ENCODE data around the gene STAMBPL1.
"Not testable (repeated sequence)": the region's sequence is repeated elsewhere in the genome, so short reads cannot be mapped to it uniquely, and the experiment has no call there.

STAMBPL1 gene

DNA sequence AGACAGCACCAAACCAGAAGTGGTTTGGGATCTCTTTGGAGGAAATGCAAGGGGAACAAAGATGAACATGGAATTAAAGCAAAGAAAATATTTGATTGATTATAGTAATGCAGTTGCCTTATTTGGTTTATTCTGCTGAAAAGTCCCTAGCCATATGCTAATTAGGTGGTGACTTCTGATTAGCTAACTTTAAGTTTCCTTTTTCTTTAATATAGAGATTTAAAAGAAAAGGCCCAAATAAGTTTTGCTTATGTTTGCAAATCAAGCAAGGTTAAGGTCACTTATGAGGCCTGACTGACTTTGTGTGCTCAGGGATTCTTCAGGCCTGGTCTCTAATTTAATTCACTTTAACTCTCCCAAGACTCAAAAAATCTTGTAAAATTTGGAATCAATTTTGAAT lies 22.2 kb upstream of the STAMBPL1 start:
- DNase-seq (ENCODE audit: low read depth) = no peak

DNA sequence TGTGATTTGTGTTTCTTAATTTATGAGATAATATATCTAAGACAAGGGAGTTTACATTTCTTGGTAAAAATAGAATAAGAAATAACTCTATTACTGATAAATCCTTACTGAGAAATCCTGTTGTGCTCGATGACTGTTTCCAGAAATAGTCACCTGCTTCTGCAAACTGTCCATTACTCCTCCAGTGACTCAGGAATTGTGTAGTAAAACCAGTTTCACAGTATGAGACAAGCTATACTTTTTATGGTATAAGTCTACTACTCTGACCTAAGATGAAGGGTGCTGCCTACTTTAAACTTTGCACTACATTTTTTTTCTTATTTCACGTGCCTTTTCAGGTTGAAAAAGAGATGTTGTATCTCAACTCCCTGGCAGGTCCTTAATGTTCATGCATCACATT lies 21.6 kb upstream of the STAMBPL1 start:
- DNase-seq (ENCODE audit: low read depth) = no peak

- no peak for DNase-seq (ENCODE audit: low read depth)
These were observed 19.0 kb upstream of the STAMBPL1 start for GRCh38 chr10:88861036-88861435.

- DNase-seq (ENCODE audit: low read depth) = no peak
These were observed 14.7 kb upstream of the STAMBPL1 start for GRCh38 chr10:88865281-88865876.

GRCh38 chr10:88866454-88866853 lies 13.6 kb upstream of the STAMBPL1 start:
- DNase-seq (ENCODE audit: low read depth) = no peak

DNA sequence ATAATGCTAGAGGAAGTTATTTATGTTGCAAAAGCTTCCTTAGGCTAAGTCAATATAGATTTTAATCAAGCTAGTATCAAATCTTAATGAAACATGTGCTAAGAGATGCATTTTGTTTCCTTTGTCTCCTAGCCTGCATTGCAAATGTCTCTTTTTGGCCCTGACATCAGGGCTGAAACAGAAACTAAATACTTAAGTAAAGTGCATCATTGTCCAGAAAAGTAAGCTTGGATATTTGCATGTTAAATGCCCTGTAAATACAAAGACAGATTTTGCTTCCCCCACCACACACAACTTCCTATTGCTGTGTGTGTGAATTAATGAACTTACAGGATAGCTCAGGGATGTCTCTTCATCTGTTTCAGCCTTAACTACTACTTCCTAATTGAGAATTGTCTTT lies 10.0 kb upstream of the STAMBPL1 start:
- DNase-seq (ENCODE audit: low read depth) = no peak

DNA sequence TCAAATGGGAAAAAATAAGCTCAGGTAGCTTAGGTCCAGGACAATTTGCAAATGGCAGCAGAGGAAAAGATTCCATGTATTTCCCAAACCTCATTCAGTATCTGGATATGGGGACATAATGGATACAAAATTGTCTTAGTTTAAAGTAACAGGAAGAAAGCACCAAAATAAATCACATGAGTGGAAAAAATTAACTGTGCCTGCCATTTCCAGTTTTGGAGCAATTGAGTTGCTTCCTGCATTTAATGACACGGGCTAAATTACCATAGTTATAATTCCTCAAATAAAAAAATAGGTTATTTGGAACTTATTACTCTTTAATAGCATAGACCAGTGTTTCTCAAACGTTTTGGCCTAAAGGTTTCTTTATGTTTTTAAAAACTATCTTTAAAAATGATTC lies 6.3 kb upstream of the STAMBPL1 start:
- no peak for DNase-seq (ENCODE audit: low read depth)

DNA sequence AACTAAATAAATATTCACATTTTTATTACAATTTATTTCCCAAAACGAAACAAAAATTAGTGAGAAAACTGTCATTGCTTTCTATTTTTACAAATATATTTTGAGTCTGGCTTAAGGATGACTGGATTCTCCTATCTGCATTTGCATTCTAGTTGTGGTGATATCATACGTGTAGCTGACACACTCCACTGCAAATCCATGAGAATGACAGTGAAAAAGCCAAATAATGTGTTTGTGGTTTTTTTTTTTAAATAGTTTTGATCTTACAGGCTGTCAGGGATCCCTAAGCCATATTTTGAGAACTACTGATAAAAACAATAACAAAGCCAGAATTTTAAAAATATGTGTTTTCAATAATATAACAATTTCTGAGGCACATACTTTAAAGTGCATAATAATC lies 5.8 kb upstream of the STAMBPL1 start:
- DNase-seq (ENCODE audit: low read depth) = no peak

- no peak for DNase-seq (ENCODE audit: low read depth)
These were observed 5.0 kb upstream of the STAMBPL1 start for GRCh38 chr10:88875081-88875480.

GRCh38 chr10:88877298-88877697 lies 2.7 kb upstream of the STAMBPL1 start:
- DNase-seq (ENCODE audit: low read depth) = no peak

GRCh38 chr10:88880282-88881076 lies 434 bp downstream of the STAMBPL1 start:
- DNase-seq (ENCODE audit: low read depth) = no peak

DNA sequence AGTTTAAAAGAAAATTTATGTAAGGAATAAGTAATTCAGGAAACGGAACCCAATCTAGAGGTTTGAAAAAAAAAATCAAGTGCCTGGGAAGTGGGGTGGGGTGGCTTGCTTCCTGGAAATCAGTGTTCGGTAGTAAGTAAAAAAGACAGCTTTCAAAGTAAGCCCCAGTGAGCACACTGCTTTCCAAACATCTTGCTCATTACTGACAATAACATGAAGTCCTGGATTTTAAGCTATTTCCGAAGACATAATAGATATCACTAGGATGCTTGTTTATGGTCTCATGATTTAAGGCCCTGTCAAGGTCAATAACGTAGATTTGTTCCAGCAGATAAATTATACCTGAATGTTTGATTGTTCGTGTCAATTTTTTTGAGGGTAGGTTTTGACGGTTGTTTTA lies 1.3 kb downstream of the STAMBPL1 start:
- DNase-seq (ENCODE audit: low read depth) = no peak

- no peak for DNase-seq (ENCODE audit: low read depth)
These were observed 2.0 kb downstream of the STAMBPL1 start for GRCh38 chr10:88881922-88882645.

DNA sequence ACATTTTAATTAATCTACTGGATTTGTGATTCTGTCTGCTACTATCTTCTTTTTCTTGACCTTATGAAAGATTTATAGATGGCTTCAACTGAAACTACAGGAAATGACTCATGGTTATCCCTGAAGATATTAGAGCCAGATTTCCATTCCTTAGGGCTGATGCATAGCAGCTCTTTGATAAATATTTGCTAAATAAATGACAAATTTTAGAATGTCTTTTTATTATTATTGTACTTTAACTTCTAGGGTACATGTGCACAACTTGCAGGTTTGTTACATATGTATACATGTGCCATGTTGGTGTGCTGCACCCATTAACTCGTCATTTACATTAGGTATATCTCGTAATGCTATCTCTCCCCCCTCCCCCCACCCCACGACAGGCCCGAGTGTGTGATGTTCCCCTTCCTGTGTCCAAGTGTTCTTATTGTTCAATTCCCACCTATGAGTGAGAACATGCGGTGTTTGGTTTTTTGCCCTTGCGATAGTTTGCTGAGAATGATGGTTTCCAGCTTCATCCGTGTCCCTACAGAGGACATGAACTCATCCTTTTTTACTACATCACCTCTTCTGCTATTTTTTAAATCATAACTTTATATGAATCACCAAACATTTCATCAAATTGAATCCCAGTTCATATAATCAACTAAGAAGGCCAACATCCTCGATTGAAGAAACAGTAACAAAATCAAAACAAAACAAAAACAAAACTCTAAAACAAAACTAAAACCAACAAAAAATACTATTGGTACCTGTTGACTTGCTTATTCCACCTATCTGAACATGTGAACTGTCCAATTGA lies 2.8 kb downstream of the STAMBPL1 start:
- not testable (repeated sequence) for DNase-seq (ENCODE audit: low read depth)

DNA sequence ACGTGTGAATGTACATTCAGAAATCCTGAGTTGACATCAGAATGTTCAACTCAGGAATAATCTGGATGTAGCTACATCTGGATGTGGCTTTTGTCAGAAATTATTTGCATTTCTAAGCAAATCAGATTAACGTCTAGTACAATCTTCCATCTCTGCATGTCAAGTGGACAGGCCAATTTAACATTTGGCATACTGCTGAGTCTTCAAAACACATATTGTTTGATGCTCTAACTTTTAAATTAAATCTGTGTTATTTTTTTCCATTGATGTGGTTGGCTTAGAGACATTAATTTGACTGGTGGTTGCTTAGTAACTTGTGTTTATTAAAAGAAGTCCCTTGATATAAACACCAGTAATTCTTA lies 3.4 kb downstream of the STAMBPL1 start:
- no peak for DNase-seq (ENCODE audit: low read depth)

GRCh38 chr10:88886557-88886956 lies 6.5 kb downstream of the STAMBPL1 start:
- no peak for DNase-seq (ENCODE audit: low read depth)

- no peak for DNase-seq (ENCODE audit: low read depth)
These were observed 8.9 kb downstream of the STAMBPL1 start for GRCh38 chr10:88888810-88889445.

GRCh38 chr10:88889559-88890337 lies 9.7 kb downstream of the STAMBPL1 start:
- no peak for DNase-seq (ENCODE audit: low read depth)

DNA sequence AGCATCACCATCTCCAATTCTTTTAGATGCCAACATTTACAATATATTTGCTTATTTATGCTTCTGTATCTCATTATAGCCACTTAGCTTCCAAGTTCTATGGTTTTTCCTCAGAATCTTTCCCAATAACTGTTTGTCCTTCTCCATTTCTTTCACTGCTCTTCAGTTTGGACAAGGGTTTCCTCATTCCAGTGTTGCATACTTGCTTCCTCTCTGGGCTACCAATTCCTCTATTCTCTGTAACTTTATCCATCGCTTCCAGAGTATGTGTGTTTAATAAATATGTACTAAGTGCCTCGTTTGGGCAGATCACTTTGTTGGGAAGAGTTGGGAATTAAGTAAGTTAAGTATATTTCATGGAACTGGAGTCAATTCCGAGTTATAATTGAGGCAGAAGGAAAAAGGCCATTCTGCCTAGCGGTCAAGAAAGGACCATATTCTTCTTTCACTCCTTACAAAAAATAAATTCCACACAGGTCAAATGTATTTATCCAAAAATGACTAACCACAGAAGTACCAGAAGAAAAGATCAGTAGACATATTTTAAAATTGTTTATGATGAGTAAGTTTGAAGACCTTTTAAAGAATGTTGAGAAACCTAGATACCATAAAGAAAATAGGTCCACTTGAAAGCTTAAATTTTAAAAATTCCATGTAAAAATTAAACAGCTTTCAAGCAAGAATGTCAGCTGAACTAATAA lies 10.8 kb downstream of the STAMBPL1 start:
- no peak for DNase-seq (ENCODE audit: low read depth)

- DNase-seq (ENCODE audit: low read depth) = peak; percentile 58
These were observed 12.3 kb downstream of the STAMBPL1 start for GRCh38 chr10:88892222-88892967.

All from GM04504 (cell line).